ENCODE measurements around the gene CTDSPL2.

Gene CTDSPL2

GRCh38 chr15:44426975-44427755 is at the start of gene CTDSPL2:
CTDSPL2 (plus strand) TSS chr15:44427629; CDS start chr15:44459015, 31,386 bp downstream.
- no peaks in the 10 kb centered on the region for H3K27me3 ChIP-seq (ENCODE audit: insufficient read depth, low read length, poor library complexity, severe bottlenecking)
- peak within 1 kb of the TSS; percentile 96 for H3K9ac ChIP-seq (ENCODE audit: low read depth, low read length, poor library complexity, severe bottlenecking)
- TF ChIP-seq CTCF (conservative IDR thresholded peaks at IDR 0.05; ENCODE audit: low read length) (peak; percentile 23), EZH2phosphoT487 (IDR thresholded peaks at IDR 0.05; ENCODE audit: borderline replicate concordance) (no peak)
- H4K20me1 ChIP-seq (ENCODE audit: insufficient read depth, low read length, poor library complexity, severe bottlenecking), result peaks cover 45% of the 10 kb centered on the region
- peaks cover 3% of the 10 kb centered on the region; the same call in 1 of the 2 replicates for H3K36me3 ChIP-seq (ENCODE audit: insufficient read depth, low read length)
- peak within 1 kb of the TSS; percentile 97 for H2AFZ ChIP-seq (ENCODE audit: low read length)
- H3K9me3 ChIP-seq (ENCODE audit: insufficient read depth, low read depth, low read length), result no peaks in the 10 kb centered on the region
- H3K4me1 ChIP-seq (ENCODE audit: insufficient read depth, low read length, poor library complexity, severe bottlenecking), result peaks cover 42% of the 10 kb centered on the region
- peak within 1 kb of the TSS; percentile 89 for H3K4me3 ChIP-seq (ENCODE audit: low read length, poor library complexity, severe bottlenecking)
- no peaks in the 10 kb centered on the region; the same call in 1 of the 2 replicates for H3F3A ChIP-seq (ENCODE audit: low read depth)
- H3K79me2 ChIP-seq (ENCODE audit: insufficient read depth, low read length), result peaks cover 64% of the 10 kb centered on the region
- H3K9me2 ChIP-seq (replicated peaks; ENCODE audit: low read depth, low read length), result no peaks in the 10 kb centered on the region
- H3K4me2 ChIP-seq (ENCODE audit: low read depth, low read length, poor library complexity, severe bottlenecking), result peak within 1 kb of the TSS; percentile 88

GRCh38 chr15:44381236-44381635 is 46.2 kb upstream of the CTDSPL2 start:
- no peak for TF ChIP-seq CTCF (conservative IDR thresholded peaks at IDR 0.05; ENCODE audit: low read length)
- no peak for TF ChIP-seq EZH2phosphoT487 (IDR thresholded peaks at IDR 0.05; ENCODE audit: borderline replicate concordance)
- Histone ChIP-seq H3K27me3 (ENCODE audit: insufficient read depth, low read length, poor library complexity, severe bottlenecking) (no peaks in the 10 kb centered on the region), H3K4me2 (ENCODE audit: low read depth, low read length, poor library complexity, severe bottlenecking) (no peak overlapping the region), H3K9ac (ENCODE audit: low read depth, low read length, poor library complexity, severe bottlenecking) (no peak overlapping the region), H4K20me1 (ENCODE audit: insufficient read depth, low read length, poor library complexity, severe bottlenecking) (no peaks in the 10 kb centered on the region), H3K9me3 (ENCODE audit: insufficient read depth, low read depth, low read length) (no peaks in the 10 kb centered on the region), H3K4me1 (ENCODE audit: insufficient read depth, low read length, poor library complexity, severe bottlenecking) (no peaks in the 10 kb centered on the region), H3K4me3 (ENCODE audit: low read length, poor library complexity, severe bottlenecking) (no peak overlapping the region), H3K9me2 (replicated peaks; ENCODE audit: low read depth, low read length) (no peaks in the 10 kb centered on the region), H3F3A (ENCODE audit: low read depth) (no peaks in the 10 kb centered on the region), H2AFZ (ENCODE audit: low read length) (no peak overlapping the region), H3K36me3 (ENCODE audit: insufficient read depth, low read length) (peaks cover 14% of the 10 kb centered on the region; the same call in 1 of the 2 replicates), H3K79me2 (ENCODE audit: insufficient read depth, low read length) (no peaks in the 10 kb centered on the region)

GRCh38 chr15:44385344-44385942 is 42.0 kb upstream of the CTDSPL2 start:
- Histone ChIP-seq H3K79me2 (ENCODE audit: insufficient read depth, low read length) (no peaks in the 10 kb centered on the region), H3K4me3 (ENCODE audit: low read length, poor library complexity, severe bottlenecking) (no peak overlapping the region), H3F3A (ENCODE audit: low read depth) (no peaks in the 10 kb centered on the region), H3K9me2 (replicated peaks; ENCODE audit: low read depth, low read length) (no peaks in the 10 kb centered on the region), H2AFZ (ENCODE audit: low read length) (no peak overlapping the region), H3K36me3 (ENCODE audit: insufficient read depth, low read length) (0 out of 2 replicates have a peak, but pooled peaks cover 4% of the 10 kb centered on the region), H3K9me3 (ENCODE audit: insufficient read depth, low read depth, low read length) (no peaks in the 10 kb centered on the region), H3K27me3 (ENCODE audit: insufficient read depth, low read length, poor library complexity, severe bottlenecking) (no peaks in the 10 kb centered on the region), H3K9ac (ENCODE audit: low read depth, low read length, poor library complexity, severe bottlenecking) (no peak overlapping the region), H3K4me1 (ENCODE audit: insufficient read depth, low read length, poor library complexity, severe bottlenecking) (no peaks in the 10 kb centered on the region), H4K20me1 (ENCODE audit: insufficient read depth, low read length, poor library complexity, severe bottlenecking) (no peaks in the 10 kb centered on the region), H3K4me2 (ENCODE audit: low read depth, low read length, poor library complexity, severe bottlenecking) (no peak overlapping the region)
- TF ChIP-seq CTCF (conservative IDR thresholded peaks at IDR 0.05; ENCODE audit: low read length), result no peak
- TF ChIP-seq EZH2phosphoT487 (IDR thresholded peaks at IDR 0.05; ENCODE audit: borderline replicate concordance), result no peak

Measured in Loucy (cell line).